Ovary (tissue), 10 donors: ENCODE measurements around the gene NID1. TPM values are rescaled to one million over a fixed set of nuclear protein-coding genes. Genes with fewer than 3 reads are reported as not detected.

Source experiments
- DNase-seq, 5 donors: peaks; one replicate each; pipeline ENCODE4 v3.0.0-alpha.2; 2019 to 2020
- H3K27ac ChIP-seq, 2 donors: fragments of 200-600 bp; one replicate each; pipeline versions ENCODE4 v1.5.1 to v1.8.0; 2019 to 2022
- H3K27me3 ChIP-seq: fragments of 200-600 bp; one replicate; pipeline ENCODE4 v1.8.0; 2022
- H3K36me3 ChIP-seq: fragments of 200-600 bp; sonication (generic); one replicate; pipeline ENCODE4 v1.5.1; 2019
- H3K4me1 ChIP-seq: one replicate; pipeline ENCODE4 v1.8.1; 2013; ENCODE audit warnings: mild to moderate bottlenecking, moderate library complexity; ENCODE audit not compliant: insufficient read depth
- H3K4me3 ChIP-seq: fragments of 200-600 bp; sonication (generic); one replicate; pipeline ENCODE4 v1.5.1; 2017
- H3K9me3 ChIP-seq, 2 donors: fragments of 200-600 bp in 1 of 2; sonication (generic) in 1 of 2; one replicate each; pipeline versions ENCODE4 v1.5.1 to v1.8.1; 2013 to 2019; ENCODE audit warnings: mild to moderate bottlenecking in 1 of 2, moderate library complexity in 1 of 2
- EP300 ChIP-seq: sonication (generic); formaldehyde crosslinking; IDR thresholded peaks from one replicate; pipeline ENCODE4 v1.6.1; 2017; ENCODE audit warnings: antibody characterized with exemption
- POLR2A ChIP-seq: fragments of 450-650 bp; IDR thresholded peaks from one replicate; pipeline ENCODE4 v1.6.1; 2017; ENCODE audit warnings: antibody characterized with exemption, mild to moderate bottlenecking, moderate library complexity
- WGBS, 3 donors: extraction: QIAGEN DNeasy Blood & Tissue Kit in 1 of 3; methylation state at CpG; one replicate each; pipeline versions ENCODE4 v1.1.5 to v1.1.7; 2013 to 2017; 5-methylcytosine and 5-hydroxymethylcytosine counted together
- intact Hi-C, 4 donors: fragments of 100-400 bp; cut with DNase I; formaldehyde crosslinking; loops; one replicate each; pipeline versions ENCODE4 v1.11.0 to v1.15.1; 2022 to 2023
- long read RNA-seq, 3 donors: library from polyadenylated mRNA in 2 of 3; unstranded in 2 of 3; transcript quantifications; one replicate each; pipeline ENCODE4 v2.0.0 and lab custom pipeline, GENCODE V29; 2021 to 2026
- polyA plus RNA-seq, 2 donors: library from polyadenylated mRNA; stranded (reverse); fragments of 200-250 nt in 1 of 2; fragments of 350-450 nt in 1 of 2; fragmentation: Illumina TruSeq in 1 of 2; extraction: RNeasy Lipid Tissue Mini Kit (QIAGEN cat#74804) in 1 of 2; gene quantifications; one replicate each; pipeline ENCODE4 v1.2.3, GENCODE V29; 2013 to 2014
- total RNA-seq, 7 donors: library from RNA; depleted of rRNA in 2 of 7; stranded (reverse); fragments of >200 nt in 2 of 7; fragmentation: NEBNext Ultra II Directional in 3 of 7; extraction: Animal tissue kit (Norgen Biotek cat#: 25700) in 3 of 7; gene quantifications; one replicate each; pipeline versions ENCODE4 v1.1.0 to v1.2.4, GENCODE V29; 2016 to 2023
- TF ChIP-seq, protein P1 (sequence below), 3 donors: fragments of 450-650 bp in 2 of 3; fragments of 200-600 bp in 1 of 3; IDR thresholded peaks; one replicate each; pipeline versions ENCODE4 v1.5.1 to v1.8.0; 2016 to 2022; ENCODE audit warnings: antibody characterized with exemption in 3 of 3, mild to moderate bottlenecking in 1 of 3
- donor health status: DM: no; HTN: no; CAD: no; lungs with moderate emphysema.
- donor health status: DM: no; HTN: no; CAD: no.
- donor health status: Bipolar disorder and iron deficiency.
- donor health status: DM: yes; HTN: yes; CAD: no.
- donor health status: DM: no; HTN: no; CAD: no.
- donor health status: DM: yes; HTN: yes; CAD: no.

The NID1 gene, protein sequence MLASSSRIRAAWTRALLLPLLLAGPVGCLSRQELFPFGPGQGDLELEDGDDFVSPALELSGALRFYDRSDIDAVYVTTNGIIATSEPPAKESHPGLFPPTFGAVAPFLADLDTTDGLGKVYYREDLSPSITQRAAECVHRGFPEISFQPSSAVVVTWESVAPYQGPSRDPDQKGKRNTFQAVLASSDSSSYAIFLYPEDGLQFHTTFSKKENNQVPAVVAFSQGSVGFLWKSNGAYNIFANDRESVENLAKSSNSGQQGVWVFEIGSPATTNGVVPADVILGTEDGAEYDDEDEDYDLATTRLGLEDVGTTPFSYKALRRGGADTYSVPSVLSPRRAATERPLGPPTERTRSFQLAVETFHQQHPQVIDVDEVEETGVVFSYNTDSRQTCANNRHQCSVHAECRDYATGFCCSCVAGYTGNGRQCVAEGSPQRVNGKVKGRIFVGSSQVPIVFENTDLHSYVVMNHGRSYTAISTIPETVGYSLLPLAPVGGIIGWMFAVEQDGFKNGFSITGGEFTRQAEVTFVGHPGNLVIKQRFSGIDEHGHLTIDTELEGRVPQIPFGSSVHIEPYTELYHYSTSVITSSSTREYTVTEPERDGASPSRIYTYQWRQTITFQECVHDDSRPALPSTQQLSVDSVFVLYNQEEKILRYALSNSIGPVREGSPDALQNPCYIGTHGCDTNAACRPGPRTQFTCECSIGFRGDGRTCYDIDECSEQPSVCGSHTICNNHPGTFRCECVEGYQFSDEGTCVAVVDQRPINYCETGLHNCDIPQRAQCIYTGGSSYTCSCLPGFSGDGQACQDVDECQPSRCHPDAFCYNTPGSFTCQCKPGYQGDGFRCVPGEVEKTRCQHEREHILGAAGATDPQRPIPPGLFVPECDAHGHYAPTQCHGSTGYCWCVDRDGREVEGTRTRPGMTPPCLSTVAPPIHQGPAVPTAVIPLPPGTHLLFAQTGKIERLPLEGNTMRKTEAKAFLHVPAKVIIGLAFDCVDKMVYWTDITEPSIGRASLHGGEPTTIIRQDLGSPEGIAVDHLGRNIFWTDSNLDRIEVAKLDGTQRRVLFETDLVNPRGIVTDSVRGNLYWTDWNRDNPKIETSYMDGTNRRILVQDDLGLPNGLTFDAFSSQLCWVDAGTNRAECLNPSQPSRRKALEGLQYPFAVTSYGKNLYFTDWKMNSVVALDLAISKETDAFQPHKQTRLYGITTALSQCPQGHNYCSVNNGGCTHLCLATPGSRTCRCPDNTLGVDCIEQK
- total RNA-seq (100 to 1,000 TPM in 3 of 7 donors, 10 to 100 TPM in 4; 59.2 to 141 (median 72.0) TPM), polyA plus RNA-seq (100 to 1,000 TPM in 1 of 2 donors, 10 to 100 TPM in 1; 76.4 to 147 TPM)
- long read RNA-seq, donor 1, partial matches to known transcripts = 11 of 30 reads
- long read RNA-seq, donor 1, other reads (novel, unspliced or antisense) = 19 of 30 reads
- long read RNA-seq, donor 2, full-length matches to known transcripts = 4 of 4 reads
- long read RNA-seq, donor 2, partial matches to known transcripts = 0 of 4 reads
- long read RNA-seq, donor 2, other reads (novel, unspliced or antisense) = 0 of 4 reads
- long read RNA-seq, donor 3, full-length matches to known transcripts = 146 of 245 reads
- long read RNA-seq, donor 3, partial matches to known transcripts = 63 of 245 reads
- long read RNA-seq, donor 3, other reads (novel, unspliced or antisense) = 36 of 245 reads

- peak within 1 kb of the TSS; percentile 83 for H3K4me3 ChIP-seq
- DNase-seq = peak; percentile 91 to 95 (median 94)
- peaks cover 11% of the 10 kb centered on the region for H3K4me1 ChIP-seq
- no peaks in the 10 kb centered on the region for H3K9me3 ChIP-seq
- 1% methylated on average over 37 to 100 of the region's 100 CpGs for WGBS, 3 donors
- H3K36me3 ChIP-seq = no peaks in the 10 kb centered on the region
- no peaks in the 10 kb centered on the region for H3K27me3 ChIP-seq
- TF ChIP-seq EP300 (no peak), POLR2A (peak; percentile 77)
- TF ChIP-seq, protein P1, sequence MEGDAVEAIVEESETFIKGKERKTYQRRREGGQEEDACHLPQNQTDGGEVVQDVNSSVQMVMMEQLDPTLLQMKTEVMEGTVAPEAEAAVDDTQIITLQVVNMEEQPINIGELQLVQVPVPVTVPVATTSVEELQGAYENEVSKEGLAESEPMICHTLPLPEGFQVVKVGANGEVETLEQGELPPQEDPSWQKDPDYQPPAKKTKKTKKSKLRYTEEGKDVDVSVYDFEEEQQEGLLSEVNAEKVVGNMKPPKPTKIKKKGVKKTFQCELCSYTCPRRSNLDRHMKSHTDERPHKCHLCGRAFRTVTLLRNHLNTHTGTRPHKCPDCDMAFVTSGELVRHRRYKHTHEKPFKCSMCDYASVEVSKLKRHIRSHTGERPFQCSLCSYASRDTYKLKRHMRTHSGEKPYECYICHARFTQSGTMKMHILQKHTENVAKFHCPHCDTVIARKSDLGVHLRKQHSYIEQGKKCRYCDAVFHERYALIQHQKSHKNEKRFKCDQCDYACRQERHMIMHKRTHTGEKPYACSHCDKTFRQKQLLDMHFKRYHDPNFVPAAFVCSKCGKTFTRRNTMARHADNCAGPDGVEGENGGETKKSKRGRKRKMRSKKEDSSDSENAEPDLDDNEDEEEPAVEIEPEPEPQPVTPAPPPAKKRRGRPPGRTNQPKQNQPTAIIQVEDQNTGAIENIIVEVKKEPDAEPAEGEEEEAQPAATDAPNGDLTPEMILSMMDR (IDR thresholded peaks at IDR 0.05) = peak in 2 of 3 donors; percentile 62 to 82
- H3K27ac ChIP-seq = peak within 1 kb of the TSS; percentile 80 to 96
- intact Hi-C loops = loop anchor here in 2 of 4 donors (2.0 to 10.0 kb wide), 4 partner anchors 46 to 200 kb away; partner anchors contain the start of gene LYST (in 1 of the 2)
These were observed at the start of gene NID1 for GRCh38 chr1:236064674-236065508. Gene NID1, minus strand, starts transcription at chr1:236065090. Its CDS starts 11 bp downstream, at chr1:236065079.

GRCh38 chr1:236114076-236114747 is 49.3 kb upstream of the NID1 start:
- Histone ChIP-seq H3K27ac (no peak overlapping the region), H3K27me3 (no peaks in the 10 kb centered on the region), H3K4me1 (no peaks in the 10 kb centered on the region), H3K9me3 (no peaks in the 10 kb centered on the region), H3K36me3 (no peaks in the 10 kb centered on the region), H3K4me3 (no peak overlapping the region)
- no peak for TF ChIP-seq EP300
- no peak for TF ChIP-seq POLR2A
- TF ChIP-seq, protein P1 (IDR thresholded peaks at IDR 0.05) = no peak
- intact Hi-C loops = loop anchor here in 2 of 4 donors (10.0 kb wide), 2 partner anchors 371 to 1451 kb away; no protein-coding TSS in a partner anchor
- no peak for DNase-seq
- 87 to 95% (median 94%) methylated on average over 5 of the region's 5 CpGs for WGBS, 3 donors

GRCh38 chr1:236113324-236114032 is 48.6 kb upstream of the NID1 start:
- intact Hi-C loops = loop anchor here in 2 of 4 donors (10.0 kb wide), 2 partner anchors 371 to 1451 kb away; no protein-coding TSS in a partner anchor
- DNase-seq = no peak
- Histone ChIP-seq H3K27ac (no peak overlapping the region), H3K4me3 (no peak overlapping the region), H3K36me3 (no peaks in the 10 kb centered on the region), H3K9me3 (no peaks in the 10 kb centered on the region), H3K27me3 (no peaks in the 10 kb centered on the region), H3K4me1 (no peaks in the 10 kb centered on the region)
- 72 to 76% (median 73%) methylated on average over 15 of the region's 15 CpGs for WGBS, 3 donors
- no peak for TF ChIP-seq POLR2A
- TF ChIP-seq, protein P1 (IDR thresholded peaks at IDR 0.05) = no peak
- no peak for TF ChIP-seq EP300
